ENCODE measurements around the gene SETD7. TPM values are rescaled to one million over a fixed set of nuclear protein-coding genes. Genes with fewer than 3 reads are reported as not detected.

SETD7 gene
- total and polyA plus RNA-seq, 2 donors from 2014 or later, result 6.5 to 29.1 TPM

DNA sequence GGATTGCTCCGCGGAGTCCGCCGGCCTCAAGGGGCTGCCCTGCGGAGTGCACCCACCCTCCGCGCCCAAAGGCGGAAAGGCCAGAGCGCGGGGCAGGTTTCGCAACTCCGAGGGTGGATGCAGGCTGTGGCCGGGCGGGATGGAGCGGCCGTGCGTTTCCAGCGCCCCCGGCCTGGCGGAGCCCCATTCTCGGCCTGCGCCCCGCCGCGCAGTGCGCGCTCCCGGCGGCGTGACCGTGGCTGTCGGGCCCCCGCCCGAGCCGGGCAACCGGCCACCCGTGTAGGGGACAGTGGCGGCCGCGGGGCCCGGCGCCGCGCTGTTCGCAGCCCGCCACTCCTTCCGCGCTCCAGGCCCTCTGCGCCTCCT is 331 bp downstream of the SETD7 start:
- TF ChIP-seq, protein P1, sequence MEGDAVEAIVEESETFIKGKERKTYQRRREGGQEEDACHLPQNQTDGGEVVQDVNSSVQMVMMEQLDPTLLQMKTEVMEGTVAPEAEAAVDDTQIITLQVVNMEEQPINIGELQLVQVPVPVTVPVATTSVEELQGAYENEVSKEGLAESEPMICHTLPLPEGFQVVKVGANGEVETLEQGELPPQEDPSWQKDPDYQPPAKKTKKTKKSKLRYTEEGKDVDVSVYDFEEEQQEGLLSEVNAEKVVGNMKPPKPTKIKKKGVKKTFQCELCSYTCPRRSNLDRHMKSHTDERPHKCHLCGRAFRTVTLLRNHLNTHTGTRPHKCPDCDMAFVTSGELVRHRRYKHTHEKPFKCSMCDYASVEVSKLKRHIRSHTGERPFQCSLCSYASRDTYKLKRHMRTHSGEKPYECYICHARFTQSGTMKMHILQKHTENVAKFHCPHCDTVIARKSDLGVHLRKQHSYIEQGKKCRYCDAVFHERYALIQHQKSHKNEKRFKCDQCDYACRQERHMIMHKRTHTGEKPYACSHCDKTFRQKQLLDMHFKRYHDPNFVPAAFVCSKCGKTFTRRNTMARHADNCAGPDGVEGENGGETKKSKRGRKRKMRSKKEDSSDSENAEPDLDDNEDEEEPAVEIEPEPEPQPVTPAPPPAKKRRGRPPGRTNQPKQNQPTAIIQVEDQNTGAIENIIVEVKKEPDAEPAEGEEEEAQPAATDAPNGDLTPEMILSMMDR (IDR thresholded peaks at IDR 0.05; ENCODE audit: borderline replicate concordance, extremely low read depth, insufficient read depth), result no peak
- peaks cover 0 to 13% (median 8%) of the 10 kb centered on the region in 3 donors for H3K4me1 ChIP-seq (ENCODE audit: control insufficient read depth in 2 of 3, insufficient read depth in 2 of 3, low read depth in 1 of 3, low read length in 3 of 3)
- peak overlapping the region; percentile 93 to 97 for H3K27ac ChIP-seq (ENCODE audit: low read depth in 2 of 2, low read length in 2 of 2)
- DNase-seq, result peak in 1 of 5 donors; percentile 86
- no peak for FAIRE-seq
- H3K36me3 ChIP-seq (ENCODE audit: control insufficient read depth in 2 of 3, insufficient read depth in 3 of 3, low read length in 3 of 3), result no peaks in the 10 kb centered on the region
- peak overlapping the region; percentile 50 to 91 (median 50) for H3K9ac ChIP-seq (ENCODE audit: low read length in 3 of 3)
- H3K27me3 ChIP-seq (ENCODE audit: control insufficient read depth, insufficient read depth, low read length), result peaks cover 2% of the 10 kb centered on the region
- intact Hi-C loops (cut with DNase I), result no loop called here
- H3K9me3 ChIP-seq (ENCODE audit: control insufficient read depth in 2 of 3, insufficient read depth in 1 of 3, low read length in 3 of 3), result no peaks in the 10 kb centered on the region
- peak overlapping the region; percentile 70 to 87 (median 83) for H3K4me3 ChIP-seq (ENCODE audit: low read length in 3 of 3)

DNA sequence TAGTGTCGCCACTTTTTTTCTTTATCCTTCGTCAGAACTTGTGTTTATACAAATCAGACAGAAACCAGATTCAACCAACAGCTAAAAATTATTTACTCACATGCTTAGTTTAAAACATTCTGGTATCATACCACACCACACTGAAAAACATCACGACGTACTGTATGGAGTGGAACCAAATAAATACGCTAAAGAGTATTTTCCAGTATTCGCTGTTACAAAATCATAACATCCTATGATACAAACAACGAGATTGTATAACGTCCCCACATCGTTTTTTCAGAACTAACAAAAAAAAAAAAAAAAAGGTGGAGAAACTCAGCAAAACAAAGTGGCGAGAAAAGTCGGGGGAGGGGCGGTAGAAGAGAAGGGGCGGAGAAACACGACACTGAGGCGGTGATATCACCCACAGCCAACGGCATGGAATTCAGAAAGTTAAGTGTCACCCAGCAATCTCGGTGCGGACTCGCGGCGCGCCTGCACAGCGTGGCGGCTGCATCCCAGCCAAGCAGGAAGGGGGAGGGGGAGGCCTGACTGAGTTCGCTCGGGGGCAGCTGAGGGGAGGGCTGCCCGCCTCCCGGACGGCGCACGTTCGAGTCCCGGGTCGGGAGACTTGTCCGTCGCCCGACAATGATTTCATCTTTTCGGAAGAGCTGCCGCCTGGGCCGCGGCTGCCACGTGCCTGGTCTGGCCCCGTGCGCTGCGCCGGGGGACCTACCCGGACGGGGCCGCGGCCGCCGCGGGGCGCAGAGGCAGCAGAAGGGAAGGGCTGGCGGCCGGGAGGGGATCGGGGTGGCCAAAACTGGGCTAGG is 920 bp downstream of the SETD7 start:
- TF ChIP-seq, protein P1 (IDR thresholded peaks at IDR 0.05; ENCODE audit: borderline replicate concordance, extremely low read depth, insufficient read depth), result no peak
- FAIRE-seq, result peak; percentile 73
- H3K9me3 ChIP-seq (ENCODE audit: control insufficient read depth in 2 of 3, insufficient read depth in 1 of 3, low read length in 3 of 3), result no peaks in the 10 kb centered on the region

DNA sequence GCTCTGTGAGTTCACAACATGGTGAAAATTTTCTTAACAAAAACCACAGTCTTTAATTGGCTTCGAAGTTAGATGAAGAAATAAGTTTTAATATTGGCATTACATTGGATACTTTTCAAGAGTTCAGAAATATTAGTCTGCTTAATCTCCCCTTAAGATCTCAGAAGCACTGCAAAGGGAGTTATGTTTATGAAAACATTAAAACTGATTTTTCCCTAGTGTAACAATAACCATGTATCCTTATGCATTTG is 1.5 kb downstream of the SETD7 start:
- DNase-seq, result no peak
- Histone ChIP-seq H3K4me3 (ENCODE audit: low read length in 3 of 3) (peak overlapping the region; percentile 63 to 87 (median 83)), H3K27ac (ENCODE audit: low read depth in 2 of 2, low read length in 2 of 2) (peak overlapping the region; percentile 93 to 97), H3K36me3 (ENCODE audit: control insufficient read depth in 2 of 3, insufficient read depth in 3 of 3, low read length in 3 of 3) (no peaks in the 10 kb centered on the region), H3K4me1 (ENCODE audit: control insufficient read depth in 2 of 3, insufficient read depth in 2 of 3, low read depth in 1 of 3, low read length in 3 of 3) (peaks cover 0 to 13% (median 8%) of the 10 kb centered on the region in 3 donors), H3K9me3 (ENCODE audit: control insufficient read depth in 2 of 3, insufficient read depth in 1 of 3, low read length in 3 of 3) (no peaks in the 10 kb centered on the region), H3K9ac (ENCODE audit: low read length in 3 of 3) (peak overlapping the region; percentile 31 to 89 (median 37)), H3K27me3 (ENCODE audit: control insufficient read depth, insufficient read depth, low read length) (peaks cover 2% of the 10 kb centered on the region)
- no peak for FAIRE-seq
- intact Hi-C loops (cut with DNase I), result no loop called here
- TF ChIP-seq, protein P1 (IDR thresholded peaks at IDR 0.05; ENCODE audit: borderline replicate concordance, extremely low read depth, insufficient read depth), result no peak

More for the DNA sequence above, 920 bp downstream of the SETD7 start:
- Histone ChIP-seq H3K4me1 (ENCODE audit: control insufficient read depth in 2 of 3, insufficient read depth in 2 of 3, low read depth in 1 of 3, low read length in 3 of 3) (peaks cover 0 to 13% (median 8%) of the 10 kb centered on the region in 3 donors), H3K36me3 (ENCODE audit: control insufficient read depth in 2 of 3, insufficient read depth in 3 of 3, low read length in 3 of 3) (no peaks in the 10 kb centered on the region), H3K27ac (ENCODE audit: low read depth in 2 of 2, low read length in 2 of 2) (peak overlapping the region; percentile 93 to 97), H3K27me3 (ENCODE audit: control insufficient read depth, insufficient read depth, low read length) (peaks cover 2% of the 10 kb centered on the region), H3K9ac (ENCODE audit: low read length in 3 of 3) (peak overlapping the region; percentile 31 to 91 (median 50)), H3K4me3 (ENCODE audit: low read length in 3 of 3) (peak overlapping the region; percentile 63 to 87 (median 83))
- peak; percentile 92 to 97 (median 94) for DNase-seq
- intact Hi-C loops (cut with DNase I), result no loop called here

Measured in kidney (tissue), 14 donors.